Right cardiac atrium (tissue), 5 donors: ENCODE data around the gene SWSAP1. TPM values are rescaled to one million over a fixed set of nuclear protein-coding genes. Genes with fewer than 3 reads are reported as not detected.

Experiments
- ATAC-seq, 2 donors: fragments of 200-7000 bp; cut with Tn5 transposase; one replicate each; pipeline versions ENCODE4 v1.8.0 to v1.9.1; 2020; ENCODE audit warnings: moderate library complexity in 2 of 2, mild to moderate bottlenecking in 1 of 2
- DNase-seq, 3 donors: peaks; one replicate each; pipeline ENCODE4 v3.0.0-alpha.2; 2020
- H3K27ac ChIP-seq: one replicate; pipeline ENCODE4 v1.5.1; 2013; ENCODE audit warnings: mild to moderate bottlenecking, low read length, control low read depth, moderate library complexity
- H3K27me3 ChIP-seq: one replicate; pipeline ENCODE4 v1.6.1; 2013; ENCODE audit not compliant: control insufficient read depth, insufficient read depth
- H3K4me1 ChIP-seq: one replicate; pipeline ENCODE4 v1.6.1; 2013; ENCODE audit warnings: low read length; ENCODE audit not compliant: control insufficient read depth, insufficient read depth
- H3K4me3 ChIP-seq: one replicate; pipeline ENCODE4 v1.5.1; 2013; ENCODE audit warnings: low read length, control low read depth
- H3K9me3 ChIP-seq: one replicate; pipeline ENCODE4 v1.6.1; 2013; ENCODE audit warnings: low read length; ENCODE audit not compliant: control insufficient read depth
- WGBS: extraction: QIAGEN DNeasy Blood & Tissue Kit; methylation state at CpG from one replicate; pipeline ENCODE4 v1.1.7; 2013; 5-methylcytosine and 5-hydroxymethylcytosine counted together
- intact Hi-C, 4 donors: fragments of 100-400 bp; cut with DNase I; formaldehyde crosslinking; loops; one replicate each; pipeline versions ENCODE4 v1.11.0 to v1.14.0; 2022 to 2023
- polyA plus RNA-seq: library from polyadenylated mRNA; stranded (reverse); fragments of 200-250 nt; gene quantifications from one replicate; pipeline ENCODE4 v1.2.3, GENCODE V29; 2013
- total RNA-seq, 4 donors: library from RNA; stranded (reverse); fragmentation: NEBNext Ultra II Directional; extraction: Animal tissue kit (Norgen Biotek cat#: 25700); gene quantifications; one replicate each; pipeline ENCODE4 v1.2.1, GENCODE V29; 2021
- donor health status: healthy with polysubstance abuse.
- donor health status: DM: no; HTN: yes; CAD: no.
- donor health status: DM: no; HTN: no; CAD: no.
- donor health status: DM: no; HTN: yes; CAD: no; lungs with severe emphysema.
- donor health status: DM: yes; HTN: yes; CAD: no.

The SWSAP1 gene
- total and polyA plus RNA-seq, 5 donors, result 1.0 to 1.9 (median 1.4) TPM

GRCh38 chr19:11379857-11380350, 5.4 kb downstream of the SWSAP1 start:
- H3K4me1 ChIP-seq, result peaks cover 12% of the 10 kb centered on the region
- ATAC-seq (no peak), DNase-seq (no peak)
- 95% methylated on average over 7 of the region's 7 CpGs for WGBS
- no peaks in the 10 kb centered on the region for H3K27me3 ChIP-seq
- no peak overlapping the region for H3K4me3 ChIP-seq
- H3K27ac ChIP-seq, result no peak overlapping the region
- intact Hi-C loops, result loop anchor here in 2 of 4 donors (10.0 kb wide), 2 partner anchors 55 to 65 kb away; partner anchors contain the start of genes ODAD3 (in 1 of the 2) and PRKCSH (in 1 of the 2)
- no peaks in the 10 kb centered on the region for H3K9me3 ChIP-seq

- Histone ChIP-seq H3K27ac (peak overlapping the region; percentile 46), H3K9me3 (no peaks in the 10 kb centered on the region), H3K4me3 (peak overlapping the region; percentile 47), H3K4me1 (peaks cover 8% of the 10 kb centered on the region), H3K27me3 (no peaks in the 10 kb centered on the region)
- WGBS, result 2% methylated on average over 54 of the region's 54 CpGs
- intact Hi-C loops, result loop anchor here in 2 of 4 donors (10.0 kb wide), 2 partner anchors 54 to 64 kb away; partner anchors contain the start of genes ODAD3 (in 1 of the 2) and PRKCSH (in 1 of the 2)
- ATAC-seq (peak; percentile 88 to 90), DNase-seq (peak; percentile 93 to 97 (median 96))
These were observed 6.4 kb downstream of the SWSAP1 start for GRCh38 chr19:11380653-11381537.

- ATAC-seq (peak; percentile 2 to 36), DNase-seq (peak; percentile 47 to 83 (median 78))
- Histone ChIP-seq H3K9me3 (no peaks in the 10 kb centered on the region), H3K27me3 (no peaks in the 10 kb centered on the region), H3K4me3 (peak overlapping the region; percentile 50), H3K4me1 (peaks cover 8% of the 10 kb centered on the region), H3K27ac (no peak overlapping the region)
- WGBS, result 1% methylated on average over 65 of the region's 65 CpGs
- intact Hi-C loops, result loop anchor here in 2 of 4 donors (10.0 kb wide), 2 partner anchors 52 to 62 kb away; partner anchors contain the start of genes ODAD3 (in 1 of the 2) and PRKCSH (in 1 of the 2)
These were observed 8.6 kb downstream of the SWSAP1 start for GRCh38 chr19:11382898-11383705.

- no peaks in the 10 kb centered on the region for H3K9me3 ChIP-seq
- intact Hi-C loops, result loop anchor here in 2 of 4 donors (10.0 kb wide), 2 partner anchors 51 to 61 kb away; partner anchors contain the start of genes ODAD3 (in 1 of the 2) and PRKCSH (in 1 of the 2)
- DNase-seq, result peak in 1 of 3 donors; percentile 52
- H3K27ac ChIP-seq, result no peak overlapping the region
- no peak for ATAC-seq
- no peaks in the 10 kb centered on the region for H3K27me3 ChIP-seq
- peaks cover 6% of the 10 kb centered on the region for H3K4me1 ChIP-seq
- WGBS, result 1% methylated on average over 9 of the region's 9 CpGs
- H3K4me3 ChIP-seq, result peak overlapping the region; percentile 50
These were observed 9.2 kb downstream of the SWSAP1 start for GRCh38 chr19:11383706-11384048.

GRCh38 chr19:11384778-11385129, 10.3 kb downstream of the SWSAP1 start:
- no peaks in the 10 kb centered on the region for H3K27me3 ChIP-seq
- intact Hi-C loops, result loop anchor here in 2 of 4 donors (10.0 kb wide), 2 partner anchors 50 to 60 kb away; partner anchors contain the start of genes ODAD3 (in 1 of the 2) and PRKCSH (in 1 of the 2)
- ATAC-seq, result no peak
- 85% methylated on average over 5 of the region's 5 CpGs for WGBS
- peaks cover 6% of the 10 kb centered on the region for H3K4me1 ChIP-seq
- H3K9me3 ChIP-seq, result no peaks in the 10 kb centered on the region
- no peak for DNase-seq
- H3K27ac ChIP-seq, result no peak overlapping the region
- H3K4me3 ChIP-seq, result no peak overlapping the region

- H3K27ac ChIP-seq, result no peak overlapping the region
- intact Hi-C loops, result loop anchor here in 2 of 4 donors (10.0 kb wide), 2 partner anchors 47 to 57 kb away; partner anchors contain the start of genes ODAD3 (in 1 of the 2) and PRKCSH (in 1 of the 2)
- H3K4me3 ChIP-seq, result no peak overlapping the region
- ATAC-seq, result no peak
- H3K9me3 ChIP-seq, result no peaks in the 10 kb centered on the region
- DNase-seq, result no peak
- no peaks in the 10 kb centered on the region for H3K27me3 ChIP-seq
- H3K4me1 ChIP-seq, result peaks cover 2% of the 10 kb centered on the region
- WGBS, result 72% methylated on average over 19 of the region's 19 CpGs
These were observed 12.9 kb downstream of the SWSAP1 start for GRCh38 chr19:11387162-11388034.

- WGBS, result 91% methylated on average over 2 of the region's 2 CpGs
- no peaks in the 10 kb centered on the region for H3K4me1 ChIP-seq
- H3K27ac ChIP-seq, result no peak overlapping the region
- H3K9me3 ChIP-seq, result no peaks in the 10 kb centered on the region
- ATAC-seq (no peak), DNase-seq (no peak)
- H3K4me3 ChIP-seq, result no peak overlapping the region
- H3K27me3 ChIP-seq, result no peaks in the 10 kb centered on the region
- intact Hi-C loops, result no loop called here
These were observed 15.9 kb downstream of the SWSAP1 start for GRCh38 chr19:11390359-11390758.

GRCh38 chr19:11390933-11391680, 16.6 kb downstream of the SWSAP1 start:
- intact Hi-C loops, result no loop called here
- Histone ChIP-seq H3K9me3 (no peaks in the 10 kb centered on the region), H3K4me1 (no peaks in the 10 kb centered on the region), H3K4me3 (no peak overlapping the region), H3K27me3 (no peaks in the 10 kb centered on the region), H3K27ac (no peak overlapping the region)
- WGBS, result 74% methylated on average over 4 of the region's 4 CpGs
- DNase-seq (no peak), ATAC-seq (no peak)

- WGBS, result 85% methylated on average over 22 of the region's 22 CpGs
- H3K4me3 ChIP-seq, result no peak overlapping the region
- intact Hi-C loops, result no loop called here
- no peaks in the 10 kb centered on the region for H3K9me3 ChIP-seq
- H3K4me1 ChIP-seq, result no peaks in the 10 kb centered on the region
- DNase-seq (peak in 1 of 3 donors; percentile 51), ATAC-seq (no peak)
- no peaks in the 10 kb centered on the region for H3K27me3 ChIP-seq
- H3K27ac ChIP-seq, result no peak overlapping the region
These were observed 22.7 kb downstream of the SWSAP1 start for GRCh38 chr19:11397089-11397610.
